Activated CD4-positive, CD25-positive, alpha-beta regulatory T cell treated with anti-CD3 and anti-CD28 coated beads, Interleukin-2, amount 50 U/mL, for 24 hours (primary cell): ENCODE measurements around the gene ALOX12B.
A peak's percentile ranks its signal among the peaks of the same experiment; 100 is the strongest.
"Not testable (repeated sequence)": the region's sequence is repeated elsewhere in the genome, so short reads cannot be mapped to it uniquely, and the experiment has no call there.

Experiments used
- ATAC-seq, 2 donors: fragments of 150-1000 bp; cut with Tn5 transposase; one replicate each; pipeline ENCODE4 v1.10.0; 2021; ENCODE audit warnings: mild to moderate bottlenecking in 1 of 2, moderate library complexity in 1 of 2

ALOX12B gene

GRCh38 chr17:8063761-8064534 lies 23.6 kb downstream of the ALOX12B start:
- ATAC-seq, result no peak

GRCh38 chr17:8062807-8063483 lies 24.6 kb downstream of the ALOX12B start:
- no peak for ATAC-seq

GRCh38 chr17:8062435-8062806 lies 25.1 kb downstream of the ALOX12B start:
- ATAC-seq, result no peak

GRCh38 chr17:8061851-8062250 lies 25.7 kb downstream of the ALOX12B start:
- ATAC-seq, result not testable (repeated sequence)

- no peak for ATAC-seq
Measured at GRCh38 chr17:8060274-8060673, 27.2 kb downstream of the ALOX12B start.

- no peak for ATAC-seq
Measured at GRCh38 chr17:8059131-8059530, 28.4 kb downstream of the ALOX12B start.

- peak; percentile 85 to 87 for ATAC-seq
Measured at GRCh38 chr17:8057691-8058114, 29.8 kb downstream of the ALOX12B start.

- no peak for ATAC-seq
Measured at GRCh38 chr17:8056976-8057625, 30.4 kb downstream of the ALOX12B start.

GRCh38 chr17:8056232-8056975 lies 31.1 kb downstream of the ALOX12B start:
- peak; percentile 27 to 33 for ATAC-seq

GRCh38 chr17:8055851-8056231 lies 31.7 kb downstream of the ALOX12B start:
- ATAC-seq, result no peak

- no peak for ATAC-seq
Measured at GRCh38 chr17:8053600-8053999, 33.9 kb downstream of the ALOX12B start.

GRCh38 chr17:8052256-8053252 lies 35.0 kb downstream of the ALOX12B start:
- no peak for ATAC-seq

- ATAC-seq, result no peak
Measured at GRCh38 chr17:8051831-8052230, 35.7 kb downstream of the ALOX12B start.

GRCh38 chr17:8048736-8049135 lies 38.8 kb downstream of the ALOX12B start:
- ATAC-seq, result no peak

- ATAC-seq, result no peak
Measured at GRCh38 chr17:8048236-8048635, 39.3 kb downstream of the ALOX12B start.

GRCh38 chr17:8047769-8048110 lies 39.8 kb downstream of the ALOX12B start:
- no peak for ATAC-seq

- ATAC-seq, result no peak
Measured at GRCh38 chr17:8046929-8047768, 40.4 kb downstream of the ALOX12B start.

- no peak for ATAC-seq
Measured at GRCh38 chr17:8046306-8046928, 41.1 kb downstream of the ALOX12B start.

GRCh38 chr17:8044819-8045810 lies 42.4 kb downstream of the ALOX12B start:
- no peak for ATAC-seq
